ENCODE results near the gene FBXW8.

DNA sequence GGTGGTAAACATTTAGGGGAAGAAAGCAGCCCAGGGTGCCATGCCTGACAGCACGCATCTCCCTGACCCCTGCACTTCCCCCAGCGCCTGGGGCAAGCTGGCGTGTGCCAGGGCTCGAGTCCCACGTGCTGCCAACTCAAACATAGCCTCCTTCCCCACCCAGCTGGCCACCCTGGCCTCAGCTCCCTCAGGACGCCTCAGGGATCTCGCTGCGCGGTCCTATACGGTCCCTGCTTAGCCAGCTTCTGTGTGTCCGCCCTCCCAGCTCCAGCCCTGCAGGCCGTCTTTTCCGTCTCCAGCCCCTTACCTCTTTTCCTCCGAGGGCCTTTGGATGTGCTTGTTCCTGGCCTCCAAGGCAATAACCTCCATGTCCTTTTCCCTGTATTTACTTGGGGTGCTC, 117.5 kb downstream of the FBXW8 start:
- TF ChIP-seq CTCF (IDR thresholded peaks at IDR 0.05; ENCODE audit: low read depth, low read length, poor library complexity, severe bottlenecking) (no peak), EZH2phosphoT487 (IDR thresholded peaks at IDR 0.05; ENCODE audit: borderline replicate concordance, low read length) (no peak)
